ENCODE results near the gene SV2A.

DNA sequence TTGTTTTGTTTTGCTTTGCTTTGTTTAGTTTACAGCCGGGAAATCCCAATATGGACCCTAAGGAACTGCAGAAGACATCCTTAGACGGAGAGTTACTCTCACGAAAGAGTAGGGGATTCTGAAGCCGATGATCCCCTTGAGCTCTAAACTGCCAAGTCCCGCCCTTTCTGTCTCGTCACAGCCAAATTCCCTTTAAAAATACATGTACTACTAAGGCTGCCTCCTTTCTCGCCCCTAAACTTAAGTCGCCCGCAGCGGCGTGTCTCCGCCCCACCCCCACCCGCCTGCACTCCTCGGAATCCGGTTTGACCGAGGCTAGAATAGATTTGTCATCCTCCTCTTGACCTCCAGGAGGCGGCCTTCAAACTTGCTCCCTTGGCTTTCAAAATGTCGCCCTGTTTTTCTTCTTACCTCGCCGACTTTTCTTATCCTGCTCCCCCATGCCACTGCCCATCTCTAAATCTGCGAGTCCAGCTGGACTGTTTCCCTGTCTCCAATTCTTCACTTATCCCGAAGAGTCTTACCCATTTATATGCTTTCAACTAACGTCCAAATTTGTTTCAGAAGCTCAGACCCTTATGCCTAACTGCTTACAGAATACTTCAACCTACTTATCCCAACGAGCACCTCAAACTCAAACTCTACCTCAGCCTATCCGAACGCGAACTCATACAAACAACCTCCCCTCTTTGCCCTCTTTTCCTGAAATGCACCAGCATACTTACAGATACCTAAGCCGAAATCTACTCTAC, 29.2 kb downstream of the SV2A start:
- TF ChIP-seq CTCF (IDR thresholded peaks at IDR 0.05) (peak; percentile 32 to 74 (median 64)), POLR2AphosphoS5 (IDR thresholded peaks at IDR 0.05) (no peak)

Measured in prostate gland (tissue), 2 donors.